Measurements from ENCODE around the gene MON2.

GRCh38 chr12:62604373-62604772 lies 137.7 kb downstream of the MON2 start:
- TF ChIP-seq CTCF (IDR thresholded peaks at IDR 0.05; ENCODE audit: low read depth, low read length) (no peak), POLR2A (IDR thresholded peaks at IDR 0.05; ENCODE audit: extremely low read depth, insufficient read length) (no peak)
